A549 (cell line): Measurements from ENCODE around the gene CDC42EP5. TPM values are rescaled to one million over a fixed set of nuclear protein-coding genes. Genes with fewer than 3 reads are reported as not detected.

Experiments
- ATAC-seq, 2 experiments: fragments of 200-7000 bp in 1 of 2; fragments of >200 bp in 1 of 2; cut with Nextera tagmentation in 1 of 2; cut with Tn5 transposase in 1 of 2; 3 replicates each; pipeline versions ENCODE4 v1.8.0 to v1.9.1; 2018 to 2020; ENCODE audit warnings: mild to moderate bottlenecking in 1 of 2, moderate library complexity in 1 of 2
- CTCF ChIA-PET: fragments of 300-600 bp; sonication (Branson Sonifier 250); formaldehyde crosslinking; extraction: SDS; loops from one replicate; lab custom pipeline; 2021; ENCODE audit warnings: antibody characterized with exemption, inconsistent platforms; lab: Yijun Ruan, JAX
- POLR2A ChIA-PET: fragments of 350-600 bp; formaldehyde crosslinking; extraction: SDS; loops from one replicate; lab custom pipeline; 2021; ENCODE audit warnings: antibody characterized with exemption, inconsistent platforms; lab: Yijun Ruan, JAX
- DNase-seq, 2 experiments: peaks; one replicate each; pipeline versions ENCODE4 v3.0.0 to v3.0.0-alpha.2; 2011 to 2016; ENCODE audit warnings: low read depth in 1 of 2, low spot score in 1 of 2
- FAIRE-seq: peaks from 2 replicates; lab custom pipeline; 2011; peaks lifted over from hg19 to GRCh38; lab: Jason Lieb, UNC
- H3K27ac ChIP-seq, 2 experiments: fragments of >200 bp; sonication (Bioruptor Twin); formaldehyde crosslinking; 3 replicates each; pipeline ENCODE4 v1.5.1; 2016 to 2017
- H3K4me1 ChIP-seq: fragments of >200 bp; sonication (Bioruptor Twin); formaldehyde crosslinking; 3 replicates; pipeline ENCODE4 v1.6.1; 2016
- H3K4me2 ChIP-seq: fragments of >200 bp; sonication (Bioruptor Twin); formaldehyde crosslinking; 3 replicates; pipeline ENCODE4 v1.6.1; 2016
- H3K4me3 ChIP-seq: fragments of >200 bp; sonication (Bioruptor Twin); formaldehyde crosslinking; 3 replicates; pipeline ENCODE4 v1.5.1; 2016
- H3K9me3 ChIP-seq: fragments of >200 bp; sonication (Bioruptor Twin); formaldehyde crosslinking; 3 replicates; pipeline ENCODE4 v1.6.1; 2016
- CBX2 ChIP-seq: fragments of 200-600 bp; sonication (generic); IDR thresholded peaks from 2 replicates; pipeline ENCODE4 v1.6.1; 2016; ENCODE audit warnings: low read depth, mild to moderate bottlenecking, borderline replicate concordance
- EP300 ChIP-seq, 2 experiments: fragments of >200 bp; sonication (Bioruptor Twin); formaldehyde crosslinking; IDR thresholded peaks; 2 replicates in 1 of 2; 3 replicates in 1 of 2; pipeline ENCODE4 v1.6.1; 2016 to 2017
- FOXS1 ChIP-seq: fragments of 250-450 bp; sonication (Bioruptor Pico); IDR thresholded peaks from 2 replicates; pipeline ENCODE4 v1.5.0; 2020; ENCODE audit warnings: mild to moderate bottlenecking, moderate library complexity
- HOXB13 ChIP-seq: fragments of 250-450 bp; sonication (Bioruptor Pico); IDR thresholded peaks from 2 replicates; pipeline ENCODE4 v1.5.0; 2020; ENCODE audit warnings: low read depth, mild to moderate bottlenecking, moderate library complexity
- HOXB5 ChIP-seq: fragments of 250-450 bp; sonication (Bioruptor Pico); IDR thresholded peaks from 2 replicates; pipeline ENCODE4 v1.5.0; 2020; ENCODE audit warnings: mild to moderate bottlenecking, moderate library complexity
- PHF8 ChIP-seq: fragments of 200-600 bp; sonication (generic); IDR thresholded peaks from 2 replicates; pipeline ENCODE4 v1.6.1; 2016; ENCODE audit warnings: low read depth, mild to moderate bottlenecking, antibody characterized with exemption, moderate library complexity, borderline replicate concordance
- POLR2AphosphoS2 ChIP-seq: conservative IDR thresholded peaks from 2 replicates; pipeline ENCODE4 v1.6.1; 2012; ENCODE audit warnings: low read length, improper control_type of control experiment, inconsistent platforms
- RAD21 ChIP-seq, 2 experiments: fragments of >200 bp in 1 of 2; sonication (Bioruptor Twin) in 1 of 2; formaldehyde crosslinking in 1 of 2; IDR thresholded peaks in 1 of 2; conservative IDR thresholded peaks in 1 of 2; 2 replicates in 1 of 2; 3 replicates in 1 of 2; pipeline ENCODE4 v1.6.1; 2012 to 2018; ENCODE audit warnings: inconsistent platforms in 1 of 2
- SMC3 ChIP-seq: fragments of >200 bp; sonication (Bioruptor Twin); formaldehyde crosslinking; IDR thresholded peaks from 3 replicates; pipeline ENCODE4 v1.6.1; 2018; ENCODE audit warnings: inconsistent platforms
- TFCP2L1 ChIP-seq: fragments of 250-450 bp; sonication (Bioruptor Pico); IDR thresholded peaks from 2 replicates; pipeline ENCODE4 v1.5.0; 2021; ENCODE audit warnings: mild to moderate bottlenecking
- TP53 ChIP-seq: fragments of 250-450 bp; sonication (Bioruptor Pico); IDR thresholded peaks from 2 replicates; pipeline ENCODE4 v1.5.0; 2021; ENCODE audit warnings: mild to moderate bottlenecking, moderate library complexity
- ZC3H11A ChIP-seq: fragments of 450-650 bp; IDR thresholded peaks from 2 replicates; pipeline ENCODE4 v1.6.1; 2014; ENCODE audit warnings: antibody characterized with exemption, mild to moderate bottlenecking
- WGBS: methylation state at CpG from one replicate; pipeline ENCODE4 v1.1.6; 2017; ENCODE audit errors: missing lambda C conversion rate; 5-methylcytosine and 5-hydroxymethylcytosine counted together
- polyA plus RNA-seq, 4 experiments: library from polyadenylated mRNA; depleted of rRNA in 3 of 4; stranded (reverse); fragments of >200 nt; fragmentation: RNase III in 1 of 4; extraction: RNeasy Plus Mini Kit Qiagen cat#74134 plus additional on column Dnase treatment in 1 of 4; gene quantifications; 2 replicates in 3 of 4; 3 replicates in 1 of 4; pipeline ENCODE4 v1.2.3, GENCODE V29; 2011 to 2017
- TF ChIP-seq, protein P1 (sequence below): IDR thresholded peaks from 2 replicates; pipeline ENCODE4 v1.6.1; 2012; ENCODE audit warnings: low read depth, borderline replicate concordance
- TF ChIP-seq, protein P2 (sequence below): IDR thresholded peaks from 2 replicates; pipeline ENCODE4 v1.6.1; 2012
- TF ChIP-seq, protein P3 (sequence below): IDR thresholded peaks from 2 replicates; pipeline ENCODE4 v1.6.1; 2012
- TF ChIP-seq, protein P4 (sequence below): fragments of >200 bp; sonication (Bioruptor Twin); formaldehyde crosslinking; IDR thresholded peaks from 2 replicates; pipeline ENCODE4 v1.6.1; 2016

The CDC42EP5 gene
- polyA plus RNA-seq, 2 of the 4 experiments (the other 2 are of a cell fraction): not detected

DNA sequence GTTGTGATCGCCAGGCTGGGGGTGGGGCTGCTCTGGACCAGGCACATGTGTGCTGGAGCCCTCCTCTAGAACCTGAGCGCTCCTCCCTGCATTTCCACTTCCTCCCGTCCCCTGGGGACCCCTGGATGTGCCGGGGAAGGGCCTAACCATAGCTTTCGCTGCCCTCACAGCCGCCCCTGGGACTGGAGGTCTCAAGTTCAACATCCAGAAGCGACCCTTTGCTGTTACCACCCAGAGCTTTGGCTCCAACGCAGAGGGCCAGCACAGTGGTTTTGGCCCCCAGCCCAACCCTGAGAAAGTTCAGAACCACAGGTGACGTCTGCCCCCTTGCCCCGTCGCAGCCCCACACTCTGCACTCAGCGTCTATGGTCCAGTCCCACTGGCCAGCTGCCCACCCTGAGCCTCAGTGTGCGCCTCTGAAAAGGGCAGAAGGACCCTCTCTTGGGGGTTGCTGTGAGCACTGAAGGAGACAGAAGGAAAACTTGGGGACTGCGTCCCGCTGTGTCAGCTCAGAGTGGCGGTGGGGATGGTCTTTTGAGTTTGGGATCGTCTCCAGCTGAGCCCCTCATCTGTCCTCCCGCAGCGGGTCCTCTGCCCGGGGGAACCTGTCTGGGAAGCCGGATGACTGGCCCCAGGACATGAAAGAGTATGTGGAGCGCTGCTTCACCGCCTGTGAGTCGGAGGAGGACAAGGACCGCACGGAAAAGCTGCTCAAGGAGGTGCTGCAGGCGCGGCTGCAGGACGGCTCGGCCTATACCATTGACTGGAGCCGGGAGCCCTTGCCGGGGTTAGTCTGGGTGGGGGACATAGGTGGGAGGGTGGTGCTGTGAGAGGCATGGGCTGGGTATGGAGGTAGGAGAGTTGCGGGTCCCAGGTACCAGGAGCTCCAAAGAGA is 18.1 kb downstream of the CDC42EP5 start (continued):
- TF ChIP-seq, protein P1, sequence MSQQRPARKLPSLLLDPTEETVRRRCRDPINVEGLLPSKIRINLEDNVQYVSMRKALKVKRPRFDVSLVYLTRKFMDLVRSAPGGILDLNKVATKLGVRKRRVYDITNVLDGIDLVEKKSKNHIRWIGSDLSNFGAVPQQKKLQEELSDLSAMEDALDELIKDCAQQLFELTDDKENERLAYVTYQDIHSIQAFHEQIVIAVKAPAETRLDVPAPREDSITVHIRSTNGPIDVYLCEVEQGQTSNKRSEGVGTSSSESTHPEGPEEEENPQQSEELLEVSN: no peak
- TF ChIP-seq HOXB5 (CRISPR knock-in tag) (no peak), EP300 (IDR thresholded peaks at IDR 0.05) (no peak), CBX2 (no peak), FOXS1 (no peak), HOXB13 (CRISPR knock-in tag) (no peak), RAD21 (conservative IDR thresholded peaks at IDR 0.05 in 1 of 2, IDR thresholded peaks at IDR 0.05 in 1 of 2) (no peak), TFCP2L1 (CRISPR knock-in tag) (no peak), SMC3 (no peak), PHF8 (no peak)

DNA sequence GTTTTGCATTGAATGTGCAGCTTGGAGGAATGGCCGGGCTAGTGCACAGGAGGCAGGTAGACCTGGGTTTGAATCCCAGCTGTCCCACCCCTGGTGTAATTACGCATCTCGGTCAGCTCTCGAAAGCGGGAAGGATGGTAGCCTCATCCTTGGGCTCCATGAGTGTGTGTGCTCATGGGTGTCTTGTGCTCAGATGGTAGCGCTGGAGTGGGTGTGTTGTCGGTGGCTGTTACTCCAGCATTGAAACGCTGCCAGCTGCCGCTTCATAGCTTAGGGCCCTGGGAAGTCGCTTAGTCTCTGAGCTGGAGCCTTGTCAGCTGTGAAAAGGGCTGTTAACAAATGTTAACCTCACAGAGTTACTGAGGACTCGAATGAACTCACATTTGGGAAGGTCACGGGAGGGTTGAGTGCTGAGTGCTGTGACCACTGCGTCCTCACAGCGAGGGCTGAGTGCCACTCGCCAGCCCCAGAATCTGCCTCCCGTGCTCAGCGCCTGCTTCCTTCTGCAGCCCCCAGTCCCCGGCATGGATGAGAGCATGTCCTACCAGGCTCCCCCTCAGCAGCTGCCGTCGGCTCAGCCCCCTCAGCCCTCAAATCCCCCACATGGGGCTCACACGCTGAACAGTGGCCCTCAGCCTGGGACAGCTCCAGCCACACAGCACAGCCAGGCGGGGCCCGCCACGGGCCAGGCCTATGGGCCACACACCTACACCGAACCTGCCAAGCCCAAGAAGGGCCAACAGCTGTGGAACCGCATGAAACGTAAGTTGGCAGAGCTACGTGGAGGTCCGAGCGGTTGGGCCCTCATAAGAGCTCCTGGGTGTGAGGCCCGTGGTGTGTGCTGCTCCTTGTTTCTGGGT is 18.9 kb downstream of the CDC42EP5 start:
- WGBS: 93% methylated on average over 29 of the region's 31 CpGs
- H3K4me3 ChIP-seq: no peak overlapping the region
- peaks cover 14% of the 10 kb centered on the region for H3K4me1 ChIP-seq
- TF ChIP-seq PHF8: no peak
- no peak for TF ChIP-seq TP53
- TF ChIP-seq, protein P2, sequence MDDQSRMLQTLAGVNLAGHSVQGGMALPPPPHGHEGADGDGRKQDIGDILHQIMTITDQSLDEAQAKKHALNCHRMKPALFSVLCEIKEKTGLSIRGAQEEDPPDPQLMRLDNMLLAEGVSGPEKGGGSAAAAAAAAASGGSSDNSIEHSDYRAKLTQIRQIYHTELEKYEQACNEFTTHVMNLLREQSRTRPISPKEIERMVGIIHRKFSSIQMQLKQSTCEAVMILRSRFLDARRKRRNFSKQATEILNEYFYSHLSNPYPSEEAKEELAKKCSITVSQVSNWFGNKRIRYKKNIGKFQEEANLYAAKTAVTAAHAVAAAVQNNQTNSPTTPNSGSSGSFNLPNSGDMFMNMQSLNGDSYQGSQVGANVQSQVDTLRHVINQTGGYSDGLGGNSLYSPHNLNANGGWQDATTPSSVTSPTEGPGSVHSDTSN: no peak
- TF ChIP-seq POLR2AphosphoS2: no peak
- TF ChIP-seq ZC3H11A: no peak
- TF ChIP-seq, protein P3, sequence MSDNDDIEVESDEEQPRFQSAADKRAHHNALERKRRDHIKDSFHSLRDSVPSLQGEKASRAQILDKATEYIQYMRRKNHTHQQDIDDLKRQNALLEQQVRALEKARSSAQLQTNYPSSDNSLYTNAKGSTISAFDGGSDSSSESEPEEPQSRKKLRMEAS: no peak
- H3K4me2 ChIP-seq: no peak overlapping the region
- H3K9me3 ChIP-seq: no peaks in the 10 kb centered on the region
- no peak overlapping the region for H3K27ac ChIP-seq
- no peak for FAIRE-seq
- no peak for DNase-seq
- POLR2A ChIA-PET: interaction anchor here (3.4 kb wide), 1 partner anchor 9 kb away, joined by 21 read pairs; the partner anchor contains the start of gene LENG9
- no peak for ATAC-seq
- CTCF ChIA-PET: interaction anchor here (0.8 to 4.5 kb wide), 3 partner anchors 8 to 63 kb away, joined by 4 to 29 read pairs (median 19); partner anchors contain the start of gene LENG9

DNA sequence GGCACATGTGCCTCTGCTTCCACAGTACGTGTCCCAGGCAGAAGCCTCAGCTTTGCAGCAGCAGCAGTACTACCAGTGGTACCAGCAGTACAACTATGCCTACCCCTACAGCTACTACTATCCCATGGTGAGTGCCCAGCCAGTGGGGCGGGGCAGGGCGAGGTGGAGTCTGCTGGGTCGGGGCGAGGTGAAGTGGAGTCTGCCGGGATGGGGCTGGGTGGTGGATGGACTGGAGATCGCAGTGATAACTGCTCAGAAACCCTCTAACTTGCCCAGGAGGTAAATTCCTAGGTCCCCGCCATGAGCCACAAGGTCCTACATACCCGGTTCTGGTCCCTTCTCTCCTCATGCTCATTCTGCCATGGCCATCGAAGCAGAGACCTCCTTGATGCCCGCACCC is 20.5 kb downstream of the CDC42EP5 start:
- FAIRE-seq: no peak
- H3K4me3 ChIP-seq: no peak overlapping the region
- no peaks in the 10 kb centered on the region for H3K9me3 ChIP-seq
- ChIA-PET POLR2A (interaction anchor here (3.4 kb wide), 1 partner anchor 10 kb away, joined by 21 read pairs; the partner anchor contains the start of gene LENG9), CTCF (interaction anchor here (3.3 kb wide), 1 partner anchor 10 kb away, joined by 19 read pairs; the partner anchor contains the start of gene LENG9)
- no peak overlapping the region for H3K27ac ChIP-seq
- H3K4me1 ChIP-seq: peaks cover 14% of the 10 kb centered on the region
- 93% methylated on average over 11 of the region's 11 CpGs for WGBS
- no peak for ATAC-seq
- H3K4me2 ChIP-seq: no peak overlapping the region
- no peak for DNase-seq
- TF ChIP-seq POLR2AphosphoS2: no peak
- TF ChIP-seq, protein P4, sequence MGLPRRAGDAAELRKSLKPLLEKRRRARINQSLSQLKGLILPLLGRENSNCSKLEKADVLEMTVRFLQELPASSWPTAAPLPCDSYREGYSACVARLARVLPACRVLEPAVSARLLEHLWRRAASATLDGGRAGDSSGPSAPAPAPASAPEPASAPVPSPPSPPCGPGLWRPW: no peak
- TF ChIP-seq, protein P1: no peak
